Neural progenitor cell (in vitro differentiated cells): Measurements from ENCODE around the gene STEAP1. TPM values are rescaled to one million over a fixed set of nuclear protein-coding genes. Genes with fewer than 3 reads are reported as not detected.

ENCODE experiments used
- DNase-seq: peaks from one replicate; pipeline ENCODE4 v3.0.0-alpha.2; 2016; ENCODE audit warnings: low spot score
- H2AFZ ChIP-seq: fragments of 200-600 bp; sonication (generic); replicated peaks from 2 replicates; pipeline ENCODE4 v1.6.1; 2016; ENCODE audit warnings: antibody characterized with exemption
- H3F3A ChIP-seq: fragments of 200-600 bp; sonication (generic); 2 replicates; pipeline ENCODE4 v1.6.1; 2016; ENCODE audit warnings: antibody characterized with exemption, low read depth
- H3K27ac ChIP-seq: fragments of 200-600 bp; sonication (generic); 2 replicates; pipeline ENCODE4 v1.5.1; 2016; ENCODE audit warnings: mild to moderate bottlenecking
- H3K27me3 ChIP-seq: fragments of 200-600 bp; sonication (generic); 2 replicates; pipeline ENCODE4 v1.6.1; 2016; ENCODE audit warnings: mild to moderate bottlenecking, moderate library complexity
- H3K36me3 ChIP-seq: fragments of 200-600 bp; sonication (generic); 2 replicates; pipeline ENCODE4 v1.5.1; 2016
- H3K4me1 ChIP-seq: fragments of 200-600 bp; sonication (generic); 2 replicates; pipeline ENCODE4 v1.6.1; 2016; ENCODE audit warnings: mixed run types
- H3K4me2 ChIP-seq: fragments of 200-600 bp; sonication (generic); 2 replicates; pipeline ENCODE4 v1.6.1; 2016
- H3K4me3 ChIP-seq: fragments of 200-600 bp; sonication (generic); 2 replicates; pipeline ENCODE4 v1.5.1; 2016
- H3K79me2 ChIP-seq: fragments of 200-600 bp; sonication (generic); 2 replicates; pipeline ENCODE4 v1.6.1; 2016; ENCODE audit warnings: low read depth
- H3K9ac ChIP-seq: fragments of 200-600 bp; sonication (generic); 2 replicates; pipeline ENCODE4 v1.6.1; 2016
- H3K9me3 ChIP-seq: fragments of 200-600 bp; sonication (generic); 2 replicates; pipeline ENCODE4 v1.5.1; 2016; ENCODE audit warnings: low read depth
- H4K20me1 ChIP-seq: fragments of 200-600 bp; sonication (generic); 2 replicates; pipeline ENCODE4 v1.6.1; 2016; ENCODE audit warnings: low read depth
- H3K27ac Mint-ChIP-seq: 3 replicates; pipeline ENCODE4 v1.8.0; 2021; ENCODE audit warnings: mixed read lengths
- H3K27me3 Mint-ChIP-seq: 2 replicates; pipeline ENCODE4 v1.8.0; 2022; ENCODE audit warnings: low read depth, mild to moderate bottlenecking, inconsistent platforms, moderate library complexity, mixed read lengths; ENCODE audit not compliant: insufficient read depth
- H3K36me3 Mint-ChIP-seq: 3 replicates; pipeline ENCODE4 v1.8.0; 2021; ENCODE audit warnings: mixed read lengths
- H3K4me1 Mint-ChIP-seq: 3 replicates; pipeline ENCODE4 v1.8.0; 2021; ENCODE audit warnings: mixed read lengths
- H3K4me3 Mint-ChIP-seq: 3 replicates; pipeline ENCODE4 v1.8.0; 2021; ENCODE audit warnings: mild to moderate bottlenecking, moderate library complexity, mixed read lengths
- H3K9me3 Mint-ChIP-seq: 3 replicates; pipeline ENCODE4 v1.8.0; 2020; ENCODE audit warnings: mixed read lengths
- EZH2 ChIP-seq: fragments of 200-600 bp; sonication (generic); IDR thresholded peaks from 2 replicates; pipeline ENCODE4 v1.6.1; 2017; ENCODE audit warnings: antibody characterized with exemption, mild to moderate bottlenecking, moderate library complexity
- EZH2phosphoT487 ChIP-seq: fragments of 200-600 bp; sonication (generic); IDR thresholded peaks from 2 replicates; pipeline ENCODE4 v1.6.1; 2017; ENCODE audit warnings: antibody characterized with exemption
- total RNA-seq: library from RNA; depleted of rRNA; stranded (reverse); fragments of >200 nt; gene quantifications from 2 replicates; pipeline ENCODE4 v1.2.3, GENCODE V29; 2015; ENCODE audit warnings: low replicate concordance
- TF ChIP-seq, protein P1 (sequence below): fragments of 200-600 bp; sonication (generic); IDR thresholded peaks from 2 replicates; pipeline ENCODE4 v1.5.1; 2017; ENCODE audit warnings: antibody characterized with exemption, mild to moderate bottlenecking

The STEAP1 gene
- total RNA-seq, 1 donor from 2014 or later, result 2.3 TPM

DNA sequence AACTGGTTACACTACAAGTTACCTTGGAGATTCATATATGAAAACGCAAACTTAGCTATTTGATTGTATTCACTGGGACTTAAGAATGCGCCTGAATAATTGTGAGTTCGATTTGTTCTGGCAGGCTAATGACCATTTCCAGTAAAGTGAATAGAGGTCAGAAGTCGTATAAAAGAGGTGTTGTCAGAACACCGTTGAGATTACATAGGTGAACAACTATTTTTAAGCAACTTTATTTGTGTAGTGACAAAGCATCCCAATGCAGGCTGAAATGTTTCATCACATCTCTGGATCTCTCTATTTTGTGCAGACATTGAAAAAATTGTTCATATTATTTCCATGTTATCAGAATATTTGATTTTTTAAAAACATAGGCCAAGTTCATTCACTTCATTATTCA is 9.3 kb downstream of the STEAP1 start:
- H3K4me1 Mint-ChIP-seq, result no peaks in the 10 kb centered on the region
- no peaks in the 10 kb centered on the region for H3K36me3 ChIP-seq
- H2AFZ ChIP-seq, result no peak overlapping the region
- no peak overlapping the region for H3K4me2 ChIP-seq
- TF ChIP-seq EZH2, result no peak
- TF ChIP-seq EZH2phosphoT487, result no peak
- TF ChIP-seq, protein P1, sequence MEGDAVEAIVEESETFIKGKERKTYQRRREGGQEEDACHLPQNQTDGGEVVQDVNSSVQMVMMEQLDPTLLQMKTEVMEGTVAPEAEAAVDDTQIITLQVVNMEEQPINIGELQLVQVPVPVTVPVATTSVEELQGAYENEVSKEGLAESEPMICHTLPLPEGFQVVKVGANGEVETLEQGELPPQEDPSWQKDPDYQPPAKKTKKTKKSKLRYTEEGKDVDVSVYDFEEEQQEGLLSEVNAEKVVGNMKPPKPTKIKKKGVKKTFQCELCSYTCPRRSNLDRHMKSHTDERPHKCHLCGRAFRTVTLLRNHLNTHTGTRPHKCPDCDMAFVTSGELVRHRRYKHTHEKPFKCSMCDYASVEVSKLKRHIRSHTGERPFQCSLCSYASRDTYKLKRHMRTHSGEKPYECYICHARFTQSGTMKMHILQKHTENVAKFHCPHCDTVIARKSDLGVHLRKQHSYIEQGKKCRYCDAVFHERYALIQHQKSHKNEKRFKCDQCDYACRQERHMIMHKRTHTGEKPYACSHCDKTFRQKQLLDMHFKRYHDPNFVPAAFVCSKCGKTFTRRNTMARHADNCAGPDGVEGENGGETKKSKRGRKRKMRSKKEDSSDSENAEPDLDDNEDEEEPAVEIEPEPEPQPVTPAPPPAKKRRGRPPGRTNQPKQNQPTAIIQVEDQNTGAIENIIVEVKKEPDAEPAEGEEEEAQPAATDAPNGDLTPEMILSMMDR, result no peak
- no peaks in the 10 kb centered on the region for H3K27me3 ChIP-seq
- no peaks in the 10 kb centered on the region for H3K4me1 ChIP-seq
- H3F3A ChIP-seq, result no peaks in the 10 kb centered on the region
- no peaks in the 10 kb centered on the region for H3K9me3 Mint-ChIP-seq
- no peak overlapping the region for H3K27ac ChIP-seq
- DNase-seq, result no peak
- no peak overlapping the region for H3K27ac Mint-ChIP-seq
- no peaks in the 10 kb centered on the region for H3K9me3 ChIP-seq
- no peaks in the 10 kb centered on the region for H3K36me3 Mint-ChIP-seq
- H3K4me3 Mint-ChIP-seq, result no peak overlapping the region
- no peaks in the 10 kb centered on the region for H3K79me2 ChIP-seq
- no peaks in the 10 kb centered on the region for H4K20me1 ChIP-seq
- H3K27me3 Mint-ChIP-seq, result peaks cover 2% of the 10 kb centered on the region
- no peak overlapping the region for H3K4me3 ChIP-seq
- H3K9ac ChIP-seq, result no peak overlapping the region

DNA sequence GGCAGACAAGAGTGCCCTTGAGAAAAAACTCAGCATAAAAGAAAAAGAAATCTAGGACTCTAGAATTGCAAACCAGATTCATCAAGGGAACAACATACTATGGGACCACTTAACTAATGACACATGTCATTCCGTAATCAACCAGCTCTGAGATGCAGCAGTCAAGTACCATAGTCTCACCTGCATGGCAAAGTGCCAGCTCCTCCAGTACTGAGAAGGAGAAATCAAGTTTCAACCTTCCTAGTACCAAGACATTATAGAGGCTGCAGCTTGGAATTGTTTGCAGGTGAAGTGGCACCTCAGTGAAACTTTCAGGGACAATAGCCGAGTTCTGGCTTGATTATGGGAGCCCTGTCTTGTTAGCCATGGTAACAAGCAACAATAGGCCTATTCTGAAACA is 11.5 kb downstream of the STEAP1 start:
- Histone ChIP-seq H3F3A (no peaks in the 10 kb centered on the region), H3K9me3 (peaks cover 8% of the 10 kb centered on the region), H3K36me3 (no peaks in the 10 kb centered on the region), H3K4me2 (no peak overlapping the region), H3K27ac (no peak overlapping the region), H4K20me1 (no peaks in the 10 kb centered on the region), H3K79me2 (no peaks in the 10 kb centered on the region), H3K4me1 (no peaks in the 10 kb centered on the region), H3K27me3 (no peaks in the 10 kb centered on the region), H2AFZ (no peak overlapping the region), H3K9ac (no peak overlapping the region), H3K4me3 (no peak overlapping the region)
- Mint-ChIP-seq H3K4me1 (no peaks in the 10 kb centered on the region), H3K27ac (no peak overlapping the region), H3K27me3 (peaks cover 2% of the 10 kb centered on the region), H3K4me3 (no peak overlapping the region), H3K36me3 (no peaks in the 10 kb centered on the region), H3K9me3 (peaks cover 2% of the 10 kb centered on the region)
- DNase-seq, result no peak
- TF ChIP-seq EZH2phosphoT487 (no peak), EZH2 (no peak)
- TF ChIP-seq, protein P1, result no peak

DNA sequence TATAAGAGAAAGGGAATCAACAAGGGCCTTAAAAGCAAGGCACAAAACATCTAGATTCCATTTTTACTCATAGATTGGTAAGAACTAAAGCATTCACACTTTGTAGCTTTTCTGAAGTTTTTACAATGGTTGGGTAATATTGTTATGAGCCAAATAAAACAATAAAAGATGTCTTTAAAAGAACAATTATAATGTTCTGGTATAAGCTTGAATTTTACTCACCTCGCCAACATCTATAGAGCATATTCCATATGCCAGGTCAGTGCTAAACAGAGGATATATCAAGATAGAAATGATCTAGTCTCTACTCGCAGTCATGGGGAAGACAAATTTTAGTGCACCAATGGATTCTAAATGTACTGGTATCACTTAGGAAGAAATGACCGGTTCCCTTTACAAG is 11.9 kb downstream of the STEAP1 start:
- peaks cover 6% of the 10 kb centered on the region for H3K9me3 Mint-ChIP-seq
- H3K27ac ChIP-seq, result no peak overlapping the region
- no peak overlapping the region for H3K4me3 ChIP-seq
- no peaks in the 10 kb centered on the region for H3F3A ChIP-seq
- no peak overlapping the region for H3K9ac ChIP-seq
- H3K9me3 ChIP-seq, result peaks cover 8% of the 10 kb centered on the region
- no peaks in the 10 kb centered on the region for H3K79me2 ChIP-seq
- no peak overlapping the region for H2AFZ ChIP-seq
- H3K27me3 ChIP-seq, result no peaks in the 10 kb centered on the region
- no peaks in the 10 kb centered on the region for H3K4me1 ChIP-seq
- no peaks in the 10 kb centered on the region for H4K20me1 ChIP-seq
- H3K27ac Mint-ChIP-seq, result no peak overlapping the region
- no peak for DNase-seq
- TF ChIP-seq, protein P1, result no peak
- TF ChIP-seq EZH2phosphoT487 (no peak), EZH2 (no peak)
- H3K36me3 Mint-ChIP-seq, result no peaks in the 10 kb centered on the region
- H3K4me3 Mint-ChIP-seq, result no peak overlapping the region
- peaks cover 2% of the 10 kb centered on the region for H3K27me3 Mint-ChIP-seq
- no peaks in the 10 kb centered on the region for H3K4me1 Mint-ChIP-seq
- H3K36me3 ChIP-seq, result no peaks in the 10 kb centered on the region
- no peak overlapping the region for H3K4me2 ChIP-seq
